Muscle layer of colon (tissue), 2 donors: ENCODE measurements around the gene B4GALNT3.

ENCODE experiments used
- H3K27ac ChIP-seq: one replicate; pipeline ENCODE4 v1.7.0; 2013; ENCODE audit warnings: low read depth, mild to moderate bottlenecking, low read length, moderate library complexity
- H3K27me3 ChIP-seq, 2 donors: one replicate each; pipeline ENCODE4 v1.7.0; 2013; ENCODE audit warnings: low read length in 2 of 2, mild to moderate bottlenecking in 2 of 2; ENCODE audit not compliant: insufficient read depth in 2 of 2, control insufficient read depth in 1 of 2
- H3K36me3 ChIP-seq: one replicate; pipeline ENCODE4 v1.7.0; 2013; ENCODE audit warnings: mild to moderate bottlenecking, low read length; ENCODE audit not compliant: insufficient read depth
- H3K4me1 ChIP-seq: one replicate; pipeline ENCODE4 v1.7.0; 2013; ENCODE audit warnings: mild to moderate bottlenecking, low read length; ENCODE audit not compliant: insufficient read depth
- H3K4me3 ChIP-seq, 2 donors: one replicate each; pipeline ENCODE4 v1.7.0; 2013; ENCODE audit warnings: low read length in 2 of 2, low read depth in 1 of 2, mild to moderate bottlenecking in 1 of 2, moderate library complexity in 1 of 2
- H3K9ac ChIP-seq: one replicate; pipeline ENCODE4 v1.7.0; 2013; ENCODE audit warnings: low read length
- H3K9me3 ChIP-seq: one replicate; pipeline ENCODE4 v1.7.0; 2013; ENCODE audit warnings: mild to moderate bottlenecking, low read length
- donor health status: abdominal sarcoma.
- donor health status: Adenocarcinoma of cecum.

The B4GALNT3 gene

DNA sequence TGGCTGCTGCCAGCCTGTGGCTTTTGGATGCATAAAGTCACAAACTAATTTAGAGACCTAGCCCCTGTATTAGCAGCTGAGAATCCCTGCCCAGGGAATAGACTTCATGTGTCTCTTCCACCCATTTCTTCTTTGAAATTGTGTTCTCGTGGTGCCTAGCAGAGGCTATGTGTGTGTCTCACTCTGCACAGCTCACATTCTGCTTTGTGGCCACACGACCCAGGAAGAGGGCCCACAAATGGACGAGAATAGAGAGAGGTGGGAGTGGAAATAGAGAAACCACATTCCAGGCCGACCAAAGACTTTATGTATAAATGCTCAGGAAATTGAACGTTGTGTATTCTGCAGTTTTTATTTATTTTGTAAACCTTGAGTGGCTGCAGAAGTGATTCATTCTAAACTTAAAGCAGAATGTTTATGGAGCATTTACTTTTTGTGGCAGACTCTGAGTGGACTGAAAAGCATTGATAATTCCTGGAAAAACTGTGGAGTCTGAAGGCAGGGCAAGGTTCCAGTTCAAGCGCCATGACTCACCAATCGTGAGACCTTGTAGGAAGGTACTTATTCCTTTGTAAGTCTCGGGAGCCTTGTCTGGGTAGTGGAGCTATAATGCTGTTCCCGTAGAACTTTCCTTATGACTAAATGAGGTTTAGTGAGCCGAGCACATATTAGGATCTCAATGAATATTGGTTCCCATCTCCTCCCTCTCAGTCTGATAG, 9.1 kb downstream of the B4GALNT3 start:
- Histone ChIP-seq H3K9me3 (no peaks in the 10 kb centered on the region), H3K4me3 (no peak overlapping the region), H3K27ac (no peak overlapping the region), H3K9ac (no peak overlapping the region), H3K36me3 (no peaks in the 10 kb centered on the region), H3K27me3 (no peaks in the 10 kb centered on the region), H3K4me1 (no peaks in the 10 kb centered on the region)

DNA sequence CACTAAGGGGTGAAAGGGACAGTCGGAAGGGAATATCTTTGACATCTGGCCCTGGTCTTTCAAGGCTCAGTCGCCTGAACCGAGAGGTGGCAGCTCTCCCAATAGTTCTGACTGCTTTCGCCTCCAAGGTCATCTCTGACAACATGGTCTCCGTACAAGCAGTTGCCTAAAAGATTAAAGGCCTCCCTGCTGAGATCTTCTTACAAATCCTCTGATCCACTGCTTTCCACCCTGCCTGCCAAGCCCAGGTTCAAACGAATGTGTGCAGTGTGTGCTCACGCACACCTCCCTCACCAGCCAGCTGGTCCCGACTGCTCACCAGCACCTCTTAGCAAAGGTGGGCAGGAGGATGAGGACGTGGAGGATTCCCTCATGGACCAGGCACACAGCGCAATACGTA, 10.4 kb downstream of the B4GALNT3 start:
- H3K4me1 ChIP-seq = no peaks in the 10 kb centered on the region
- H3K9me3 ChIP-seq = no peaks in the 10 kb centered on the region
- H3K4me3 ChIP-seq = no peak overlapping the region
- no peaks in the 10 kb centered on the region for H3K36me3 ChIP-seq
- H3K27ac ChIP-seq = no peak overlapping the region
- no peak overlapping the region for H3K9ac ChIP-seq
- no peaks in the 10 kb centered on the region for H3K27me3 ChIP-seq

DNA sequence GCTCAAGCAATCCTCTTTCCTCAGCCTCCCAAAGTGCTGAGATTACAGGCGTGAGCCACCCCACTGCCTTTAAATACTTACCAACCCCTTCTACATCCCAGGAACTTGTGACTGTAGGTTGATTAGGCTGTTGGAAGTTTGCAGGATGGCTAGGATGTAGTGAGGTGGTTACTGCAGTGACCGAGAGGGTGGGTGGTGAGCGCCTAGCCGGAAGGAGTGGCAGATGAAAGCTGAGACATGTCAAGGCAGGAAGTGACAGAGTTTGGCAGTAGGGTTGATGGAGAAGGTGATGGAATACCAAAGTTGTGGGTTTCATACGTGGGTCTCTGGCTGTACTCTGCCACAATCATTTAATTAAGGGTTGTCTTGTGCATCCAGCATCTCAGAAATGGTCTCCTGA, 13.5 kb downstream of the B4GALNT3 start:
- H3K36me3 ChIP-seq = no peaks in the 10 kb centered on the region
- H3K9ac ChIP-seq = no peak overlapping the region
- no peak overlapping the region for H3K27ac ChIP-seq
- H3K4me1 ChIP-seq = no peaks in the 10 kb centered on the region
- H3K4me3 ChIP-seq = no peak overlapping the region
- no peaks in the 10 kb centered on the region for H3K9me3 ChIP-seq
- H3K27me3 ChIP-seq = no peaks in the 10 kb centered on the region

DNA sequence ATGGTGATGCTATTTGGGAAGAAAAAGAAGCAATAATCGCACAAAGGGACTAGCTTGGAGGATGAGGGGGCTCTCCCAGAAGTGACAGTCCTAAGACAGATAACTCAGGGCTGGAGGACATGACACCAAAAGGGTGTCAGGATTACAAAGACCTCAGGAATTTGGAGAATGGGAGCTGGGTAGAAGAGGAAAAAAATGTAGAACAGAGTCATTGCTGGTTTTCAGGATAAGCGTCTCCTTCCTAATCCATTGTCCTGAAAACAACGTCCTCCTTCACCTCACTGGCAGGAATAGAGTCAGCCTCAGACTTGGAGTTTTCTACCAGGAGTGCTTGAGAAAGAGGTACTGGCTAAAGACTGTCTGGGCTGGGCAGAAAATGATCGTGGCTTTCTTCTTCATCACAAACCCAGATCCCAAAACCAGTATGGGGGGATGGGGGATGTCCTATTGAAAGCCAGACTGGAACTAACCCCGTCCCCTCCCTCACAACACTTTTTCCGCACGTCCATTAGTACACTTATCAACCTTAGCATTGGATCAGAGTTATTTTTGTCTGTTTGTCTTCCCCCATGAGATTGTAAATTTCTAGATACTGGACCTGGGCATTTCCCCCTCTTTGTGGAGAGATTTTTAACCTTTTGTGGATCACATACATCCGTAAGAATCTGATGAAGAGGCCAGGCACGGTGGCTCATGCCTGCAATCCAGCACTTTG, 14.3 kb downstream of the B4GALNT3 start:
- no peaks in the 10 kb centered on the region for H3K27me3 ChIP-seq
- no peaks in the 10 kb centered on the region for H3K9me3 ChIP-seq
- H3K4me3 ChIP-seq = no peak overlapping the region
- H3K36me3 ChIP-seq = no peaks in the 10 kb centered on the region
- no peaks in the 10 kb centered on the region for H3K4me1 ChIP-seq
- no peak overlapping the region for H3K9ac ChIP-seq
- no peak overlapping the region for H3K27ac ChIP-seq

DNA sequence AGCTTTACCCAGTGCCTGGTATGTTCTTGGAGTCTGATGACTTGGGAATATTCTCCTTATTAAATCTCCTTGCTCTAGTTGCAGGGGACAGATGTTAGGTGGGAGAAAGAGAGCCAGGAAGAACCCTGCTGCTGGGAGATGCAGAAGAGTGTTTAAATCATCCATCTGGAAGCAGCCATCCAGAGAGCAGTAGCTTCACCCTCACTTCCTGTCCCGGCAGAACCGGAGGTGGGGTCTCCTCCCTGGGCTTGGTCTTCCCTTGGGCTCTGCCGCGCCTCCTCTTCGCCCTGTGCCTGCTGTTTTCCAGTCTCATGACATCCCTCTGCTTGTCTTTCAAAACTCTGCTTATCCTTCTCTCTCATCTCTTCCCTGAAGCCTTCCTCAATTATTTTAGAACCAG, 15.5 kb downstream of the B4GALNT3 start:
- Histone ChIP-seq H3K27ac (no peak overlapping the region), H3K4me3 (no peak overlapping the region), H3K9me3 (no peaks in the 10 kb centered on the region), H3K27me3 (no peaks in the 10 kb centered on the region), H3K4me1 (no peaks in the 10 kb centered on the region), H3K36me3 (no peaks in the 10 kb centered on the region), H3K9ac (no peak overlapping the region)

DNA sequence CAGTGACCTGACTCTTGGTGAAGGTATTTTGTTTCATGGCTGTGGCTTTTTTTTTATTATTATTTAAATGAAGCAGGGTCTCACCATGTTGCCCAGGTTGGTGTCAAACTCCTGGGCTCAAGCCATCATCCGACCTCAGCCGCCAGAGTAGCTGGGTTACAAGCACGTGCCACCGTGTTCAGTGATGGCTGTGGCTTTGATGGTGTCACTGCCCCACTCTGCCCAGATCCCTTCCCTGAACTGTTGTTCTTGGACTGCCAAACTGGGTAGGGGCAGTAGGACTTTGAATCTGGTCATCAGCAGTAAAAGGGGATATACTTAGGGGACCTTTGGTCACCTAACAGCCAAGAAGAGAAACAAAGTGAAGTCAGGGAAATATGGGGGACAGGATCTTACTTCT, 19.4 kb downstream of the B4GALNT3 start:
- Histone ChIP-seq H3K36me3 (no peaks in the 10 kb centered on the region), H3K27ac (no peak overlapping the region), H3K27me3 (no peaks in the 10 kb centered on the region), H3K4me3 (no peak overlapping the region), H3K9ac (no peak overlapping the region), H3K9me3 (no peaks in the 10 kb centered on the region), H3K4me1 (peaks cover 13% of the 10 kb centered on the region)

DNA sequence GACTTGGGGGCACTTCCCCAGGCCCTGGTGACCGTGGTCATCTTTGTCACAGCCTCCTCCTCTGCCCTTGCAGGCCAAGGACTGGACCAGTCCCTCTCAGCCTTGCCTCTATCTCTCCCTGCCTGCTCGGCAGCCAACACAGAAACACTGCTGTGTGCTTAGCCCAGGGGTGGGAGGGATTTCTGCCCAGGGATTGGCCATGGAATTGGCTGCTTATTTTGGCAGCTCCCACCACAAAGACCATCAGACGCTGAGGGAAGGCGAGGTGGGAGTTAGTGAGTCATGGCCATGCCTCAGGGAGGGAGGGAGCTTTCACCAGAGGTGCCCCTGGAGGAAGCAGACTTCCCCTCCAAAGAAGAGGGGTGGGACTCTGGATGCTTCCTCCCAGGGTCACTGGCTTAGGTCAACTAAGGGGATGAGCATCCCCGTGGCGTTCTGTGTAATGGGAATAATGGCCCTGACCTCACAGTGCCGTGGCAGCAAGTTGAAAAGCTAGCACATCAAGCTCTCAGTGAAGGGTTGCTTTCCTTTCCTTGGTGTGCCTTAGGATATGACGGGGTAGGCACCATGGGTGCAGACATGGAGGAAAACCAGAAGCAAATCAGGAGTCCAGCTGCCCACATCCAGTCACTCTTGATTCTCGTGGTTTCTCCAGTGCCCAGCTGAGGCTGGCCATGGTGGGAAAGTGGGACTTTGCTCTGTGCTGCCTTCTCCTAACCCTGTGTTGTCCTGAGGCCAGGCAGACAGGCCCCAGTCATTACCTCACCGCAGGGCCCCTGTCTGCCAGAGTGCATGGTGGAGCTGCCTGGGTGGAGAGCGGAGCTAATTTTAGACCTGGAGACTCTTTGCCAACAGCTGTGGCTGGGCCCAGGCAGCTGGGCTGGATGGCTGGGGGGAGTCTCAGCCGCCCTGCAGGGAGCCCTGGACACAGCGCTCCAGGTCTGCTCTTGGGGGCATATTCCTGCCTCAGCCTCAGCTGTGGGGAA, 21.4 kb downstream of the B4GALNT3 start:
- H3K27ac ChIP-seq = no peak overlapping the region
- H3K4me3 ChIP-seq = no peak overlapping the region
- H3K4me1 ChIP-seq = peaks cover 13% of the 10 kb centered on the region
- H3K9ac ChIP-seq = no peak overlapping the region
- H3K27me3 ChIP-seq = no peaks in the 10 kb centered on the region
- no peaks in the 10 kb centered on the region for H3K9me3 ChIP-seq
- H3K36me3 ChIP-seq = no peaks in the 10 kb centered on the region

DNA sequence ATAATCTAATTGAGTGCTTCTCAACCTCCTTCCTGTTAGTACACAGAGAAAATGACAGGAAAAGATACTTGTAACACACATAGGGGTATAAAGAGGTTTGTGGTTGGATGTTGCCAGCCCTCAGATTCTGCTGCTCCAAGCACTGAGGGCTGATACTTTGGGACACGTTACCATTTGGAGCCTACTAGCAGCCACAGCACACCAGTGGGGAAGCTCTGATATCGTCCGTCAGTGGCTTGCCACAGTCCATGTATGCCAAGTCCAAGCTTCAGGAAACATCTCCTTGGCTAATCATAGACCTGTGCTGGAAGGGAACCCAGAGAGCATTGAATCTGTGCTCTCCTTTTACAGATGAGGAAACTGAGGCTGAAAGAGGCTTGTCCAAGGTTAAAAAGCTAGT, 22.3 kb downstream of the B4GALNT3 start:
- Histone ChIP-seq H3K36me3 (no peaks in the 10 kb centered on the region), H3K9ac (no peak overlapping the region), H3K4me3 (no peak overlapping the region), H3K4me1 (peaks cover 13% of the 10 kb centered on the region), H3K27ac (no peak overlapping the region), H3K9me3 (no peaks in the 10 kb centered on the region), H3K27me3 (no peaks in the 10 kb centered on the region)

DNA sequence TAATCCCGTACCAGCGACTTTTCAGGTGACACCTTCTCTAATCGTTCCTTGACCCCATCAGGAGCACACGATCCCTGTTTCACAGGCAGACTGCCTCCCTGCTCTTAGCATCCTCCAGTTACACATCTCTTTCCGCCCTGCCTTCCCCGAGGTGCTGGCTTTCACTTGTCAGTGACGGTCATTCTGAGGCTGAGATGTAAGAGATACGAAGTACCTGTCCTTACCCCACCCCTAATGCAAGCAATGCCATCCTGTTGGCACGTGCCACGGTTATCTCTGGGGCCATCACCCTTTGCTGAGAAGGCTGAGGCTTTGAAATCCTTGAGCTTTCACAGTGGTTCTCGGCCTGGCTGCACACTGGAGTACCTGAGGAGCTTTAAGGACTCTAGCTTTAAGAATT, 24.4 kb downstream of the B4GALNT3 start:
- no peaks in the 10 kb centered on the region for H3K27me3 ChIP-seq
- H3K27ac ChIP-seq = no peak overlapping the region
- no peaks in the 10 kb centered on the region for H3K36me3 ChIP-seq
- H3K9ac ChIP-seq = no peak overlapping the region
- H3K9me3 ChIP-seq = no peaks in the 10 kb centered on the region
- H3K4me1 ChIP-seq = peaks cover 13% of the 10 kb centered on the region
- no peak overlapping the region for H3K4me3 ChIP-seq

DNA sequence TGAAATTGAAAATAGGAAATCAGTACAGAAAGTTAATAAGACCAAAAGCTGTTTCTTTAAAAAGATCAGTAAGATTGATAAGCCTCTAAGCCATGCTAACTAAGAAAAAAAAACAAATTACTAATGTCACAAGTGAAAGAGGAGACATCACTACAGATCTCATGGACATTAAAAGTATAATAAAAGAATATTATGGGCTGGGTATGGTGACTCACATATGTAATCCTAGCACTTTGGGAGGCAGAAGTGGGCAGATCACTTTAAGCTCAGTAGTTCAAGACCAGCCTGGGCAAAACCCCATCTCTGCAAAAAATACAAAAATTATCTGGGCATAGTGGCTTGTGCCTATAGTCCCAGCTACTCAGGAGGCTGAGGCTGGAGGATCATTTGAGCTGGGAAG, 30.5 kb downstream of the B4GALNT3 start:
- H3K4me1 ChIP-seq = no peaks in the 10 kb centered on the region
- no peaks in the 10 kb centered on the region for H3K9me3 ChIP-seq
- no peaks in the 10 kb centered on the region for H3K27me3 ChIP-seq
- no peak overlapping the region for H3K27ac ChIP-seq
- no peak overlapping the region for H3K4me3 ChIP-seq
- H3K9ac ChIP-seq = no peak overlapping the region
- H3K36me3 ChIP-seq = no peaks in the 10 kb centered on the region

DNA sequence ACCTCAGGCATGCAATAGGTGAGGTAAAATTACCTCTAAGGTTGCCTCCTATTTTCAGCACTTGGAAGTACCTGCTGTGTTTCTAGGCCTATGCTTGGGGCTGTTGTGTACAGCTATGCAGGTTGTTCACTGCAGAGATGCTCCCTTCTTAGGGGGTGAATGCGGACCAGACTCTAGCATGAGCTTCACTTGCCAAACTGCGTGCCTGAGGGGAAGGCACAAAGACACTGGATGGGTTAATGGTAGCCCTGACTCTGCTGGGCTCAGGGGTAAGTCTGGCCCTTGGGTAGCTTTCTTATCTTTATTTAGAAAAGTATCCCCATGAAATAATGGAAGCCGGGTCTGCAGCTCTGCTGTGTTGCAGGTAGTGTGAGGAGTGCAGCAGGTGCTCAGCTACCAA, 35.7 kb downstream of the B4GALNT3 start:
- Histone ChIP-seq H3K9ac (no peak overlapping the region), H3K36me3 (no peaks in the 10 kb centered on the region), H3K27ac (no peak overlapping the region), H3K4me3 (no peak overlapping the region), H3K27me3 (no peaks in the 10 kb centered on the region), H3K4me1 (no peaks in the 10 kb centered on the region), H3K9me3 (no peaks in the 10 kb centered on the region)
